Measurements from ENCODE around the gene ZNF646. TPM values are rescaled to one million over a fixed set of nuclear protein-coding genes. Genes with fewer than 3 reads are reported as not detected.

The ZNF646 gene
- total RNA-seq, 1 donor from 2014 or later, result 17.2 TPM

DNA sequence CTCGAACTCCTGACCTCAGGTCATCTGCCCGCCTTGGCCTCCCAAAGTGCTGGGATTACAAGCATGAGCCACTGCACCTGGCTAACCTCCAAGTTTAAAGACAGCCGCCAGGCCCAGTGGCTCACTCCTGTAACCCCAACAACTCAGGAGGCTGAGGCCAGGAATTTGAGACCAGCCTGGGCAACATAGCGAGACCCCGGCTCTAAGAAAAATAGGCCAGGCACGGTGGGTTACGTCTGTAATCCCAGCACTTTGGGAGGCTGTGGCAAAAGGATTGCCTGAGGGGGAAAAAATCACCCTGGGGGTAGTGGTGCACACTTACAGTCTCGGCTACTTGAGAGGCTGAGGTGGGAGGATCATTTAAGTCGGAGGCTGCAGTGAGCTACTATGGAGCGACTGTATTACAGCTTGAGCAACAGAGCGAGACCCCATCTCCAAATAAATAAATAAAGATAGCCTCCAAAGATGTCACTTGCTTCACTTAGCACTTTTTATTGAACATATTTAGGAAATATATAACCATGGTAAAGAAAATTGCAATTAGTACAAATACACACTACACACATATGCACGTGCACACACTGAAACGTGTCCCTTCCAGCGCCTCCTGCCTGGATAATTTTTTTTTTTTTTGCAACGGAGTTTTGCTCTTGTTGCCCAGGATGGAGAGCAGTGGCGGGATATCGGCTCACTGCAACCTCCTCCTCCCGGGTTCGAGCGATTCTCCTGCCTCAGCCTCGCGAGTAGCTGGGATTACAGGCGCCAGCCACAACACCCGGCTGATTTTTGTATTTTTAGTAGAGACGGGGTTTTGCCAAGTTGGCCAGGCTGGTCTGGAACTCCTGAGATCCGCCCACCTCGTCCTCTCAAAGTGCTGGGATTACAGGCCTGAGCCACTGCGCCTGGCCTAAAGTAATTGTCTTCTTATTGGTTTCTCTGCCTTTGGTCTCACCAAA is 32.6 kb downstream of the ZNF646 start:
- Mint-ChIP-seq H3K27ac (ENCODE audit: unreplicated experiment) (no peak overlapping the region), H3K4me1 (ENCODE audit: low read depth, unreplicated experiment) (peaks cover 5% of the 10 kb centered on the region), H3K36me3 (ENCODE audit: low read depth, unreplicated experiment) (peaks cover 18% of the 10 kb centered on the region), H3K4me3 (ENCODE audit: unreplicated experiment) (peak overlapping the region; percentile 84), H3K27me3 (ENCODE audit: low read depth, unreplicated experiment) (no peaks in the 10 kb centered on the region), H3K9me3 (ENCODE audit: unreplicated experiment) (no peaks in the 10 kb centered on the region)
- Histone ChIP-seq H3K79me2 (ENCODE audit: insufficient read depth, low read length) (peaks cover 20% of the 10 kb centered on the region), H3K4me3 (ENCODE audit: insufficient read depth, low read depth, low read length) (no peak overlapping the region), H2AFZ (ENCODE audit: low read depth, low read length) (no peak overlapping the region), H3K36me3 (ENCODE audit: insufficient read depth, low read length) (no peaks in the 10 kb centered on the region), H3K9me3 (ENCODE audit: insufficient read depth, low read depth, low read length) (no peaks in the 10 kb centered on the region), H3K4me2 (ENCODE audit: low read length) (no peak overlapping the region), H4K20me1 (ENCODE audit: insufficient read depth, low read length) (peaks cover 4% of the 10 kb centered on the region), H3K9ac (ENCODE audit: low read length) (no peak overlapping the region), H3K27me3 (ENCODE audit: insufficient read depth, low read length) (no peaks in the 10 kb centered on the region), H3K4me1 (ENCODE audit: insufficient read depth, low read length) (peaks cover 9% of the 10 kb centered on the region), H3K27ac (ENCODE audit: low read depth, low read length) (no peak overlapping the region)
- TF ChIP-seq EZH2 (IDR thresholded peaks at IDR 0.05; ENCODE audit: insufficient read depth, low read length), result no peak
- TF ChIP-seq, protein P1, sequence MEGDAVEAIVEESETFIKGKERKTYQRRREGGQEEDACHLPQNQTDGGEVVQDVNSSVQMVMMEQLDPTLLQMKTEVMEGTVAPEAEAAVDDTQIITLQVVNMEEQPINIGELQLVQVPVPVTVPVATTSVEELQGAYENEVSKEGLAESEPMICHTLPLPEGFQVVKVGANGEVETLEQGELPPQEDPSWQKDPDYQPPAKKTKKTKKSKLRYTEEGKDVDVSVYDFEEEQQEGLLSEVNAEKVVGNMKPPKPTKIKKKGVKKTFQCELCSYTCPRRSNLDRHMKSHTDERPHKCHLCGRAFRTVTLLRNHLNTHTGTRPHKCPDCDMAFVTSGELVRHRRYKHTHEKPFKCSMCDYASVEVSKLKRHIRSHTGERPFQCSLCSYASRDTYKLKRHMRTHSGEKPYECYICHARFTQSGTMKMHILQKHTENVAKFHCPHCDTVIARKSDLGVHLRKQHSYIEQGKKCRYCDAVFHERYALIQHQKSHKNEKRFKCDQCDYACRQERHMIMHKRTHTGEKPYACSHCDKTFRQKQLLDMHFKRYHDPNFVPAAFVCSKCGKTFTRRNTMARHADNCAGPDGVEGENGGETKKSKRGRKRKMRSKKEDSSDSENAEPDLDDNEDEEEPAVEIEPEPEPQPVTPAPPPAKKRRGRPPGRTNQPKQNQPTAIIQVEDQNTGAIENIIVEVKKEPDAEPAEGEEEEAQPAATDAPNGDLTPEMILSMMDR (IDR thresholded peaks at IDR 0.05; ENCODE audit: insufficient read depth, low read depth, low read length), result no peak
- no peak for FAIRE-seq
- DNase-seq (ENCODE audit: low read depth), result no peak

DNA sequence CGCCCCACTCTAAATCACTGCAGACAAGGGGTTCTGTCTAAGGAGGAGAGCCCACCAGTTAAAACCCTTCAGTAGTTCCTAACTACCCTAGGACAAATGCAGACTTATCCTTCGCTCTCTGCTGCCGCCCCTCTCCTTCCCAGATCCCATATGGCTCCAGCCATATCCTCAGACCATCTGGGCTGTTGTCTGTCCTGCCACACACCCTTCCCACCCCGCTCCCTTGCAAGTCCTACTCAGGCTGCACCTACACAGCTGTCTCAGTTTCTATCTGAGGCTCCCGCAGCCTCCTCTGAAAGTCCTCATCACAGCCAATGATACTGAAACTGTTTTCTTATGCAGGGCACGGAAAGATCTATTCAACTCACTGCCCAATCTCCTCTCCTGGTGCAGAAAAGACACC is 33.2 kb downstream of the ZNF646 start:
- H3K36me3 Mint-ChIP-seq (ENCODE audit: low read depth, unreplicated experiment), result peaks cover 20% of the 10 kb centered on the region
- TF ChIP-seq EZH2 (IDR thresholded peaks at IDR 0.05; ENCODE audit: insufficient read depth, low read length), result no peak
- TF ChIP-seq, protein P1 (IDR thresholded peaks at IDR 0.05; ENCODE audit: insufficient read depth, low read depth, low read length), result no peak
- Histone ChIP-seq H3K4me1 (ENCODE audit: insufficient read depth, low read length) (peaks cover 9% of the 10 kb centered on the region), H3K4me2 (ENCODE audit: low read length) (peak overlapping the region; percentile 83), H2AFZ (ENCODE audit: low read depth, low read length) (peak overlapping the region; percentile 86), H3K9me3 (ENCODE audit: insufficient read depth, low read depth, low read length) (no peaks in the 10 kb centered on the region), H3K4me3 (ENCODE audit: insufficient read depth, low read depth, low read length) (no peak overlapping the region), H3K27me3 (ENCODE audit: insufficient read depth, low read length) (no peaks in the 10 kb centered on the region), H3K36me3 (ENCODE audit: insufficient read depth, low read length) (peaks cover 3% of the 10 kb centered on the region), H3K79me2 (ENCODE audit: insufficient read depth, low read length) (peaks cover 20% of the 10 kb centered on the region), H4K20me1 (ENCODE audit: insufficient read depth, low read length) (peaks cover 4% of the 10 kb centered on the region), H3K9ac (ENCODE audit: low read length) (no peak overlapping the region), H3K27ac (ENCODE audit: low read depth, low read length) (no peak overlapping the region)
- peak overlapping the region; percentile 84 for H3K4me3 Mint-ChIP-seq (ENCODE audit: unreplicated experiment)
- H3K4me1 Mint-ChIP-seq (ENCODE audit: low read depth, unreplicated experiment), result peaks cover 5% of the 10 kb centered on the region
- H3K27ac Mint-ChIP-seq (ENCODE audit: unreplicated experiment), result peak overlapping the region; percentile 82
- DNase-seq (ENCODE audit: low read depth), result no peak
- no peak for FAIRE-seq
- H3K27me3 Mint-ChIP-seq (ENCODE audit: low read depth, unreplicated experiment), result no peaks in the 10 kb centered on the region
- H3K9me3 Mint-ChIP-seq (ENCODE audit: unreplicated experiment), result no peaks in the 10 kb centered on the region
